Measurements from ENCODE around the gene OTX2.

Gene OTX2

DNA sequence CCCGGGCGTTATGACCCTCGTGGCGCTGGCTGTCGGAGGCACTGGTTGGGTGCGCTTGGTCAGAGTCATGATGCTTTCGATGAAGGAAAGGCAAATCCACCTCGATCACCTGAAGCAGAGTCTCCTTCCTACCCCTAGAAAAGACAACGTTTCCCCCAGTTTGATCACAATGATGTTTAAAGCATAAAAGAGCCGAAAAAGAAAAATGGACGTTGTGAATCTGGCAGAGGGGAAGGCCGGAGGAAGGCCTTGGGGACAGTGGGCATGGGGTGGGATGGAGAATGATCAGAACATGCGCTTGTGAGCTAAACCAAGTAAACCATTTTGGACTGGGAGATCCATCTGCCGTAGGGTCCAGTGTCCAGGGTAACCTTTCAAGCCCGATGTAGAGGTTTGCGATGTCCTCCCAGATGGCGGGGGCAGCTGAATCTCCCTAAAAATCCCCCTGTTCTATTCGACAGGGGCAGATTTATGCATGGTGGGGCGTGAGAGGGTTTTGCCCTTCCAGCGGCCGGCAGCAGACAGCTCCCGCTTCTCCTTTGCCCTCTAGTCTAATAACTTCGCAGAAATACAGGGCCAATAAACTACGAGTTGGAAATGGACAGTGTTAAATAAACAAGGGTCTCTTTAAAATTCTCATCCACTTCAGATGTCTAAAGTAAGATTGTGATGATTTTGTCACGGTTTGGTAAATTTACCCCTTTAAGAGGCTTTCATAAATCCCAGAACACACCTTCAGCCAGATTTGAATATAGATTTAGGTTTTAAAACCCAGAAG is 2.3 kb upstream of the OTX2 start:
- DNase-seq (ENCODE audit: extremely low read depth in 1 of 2, low read depth in 1 of 2): no peak

DNA sequence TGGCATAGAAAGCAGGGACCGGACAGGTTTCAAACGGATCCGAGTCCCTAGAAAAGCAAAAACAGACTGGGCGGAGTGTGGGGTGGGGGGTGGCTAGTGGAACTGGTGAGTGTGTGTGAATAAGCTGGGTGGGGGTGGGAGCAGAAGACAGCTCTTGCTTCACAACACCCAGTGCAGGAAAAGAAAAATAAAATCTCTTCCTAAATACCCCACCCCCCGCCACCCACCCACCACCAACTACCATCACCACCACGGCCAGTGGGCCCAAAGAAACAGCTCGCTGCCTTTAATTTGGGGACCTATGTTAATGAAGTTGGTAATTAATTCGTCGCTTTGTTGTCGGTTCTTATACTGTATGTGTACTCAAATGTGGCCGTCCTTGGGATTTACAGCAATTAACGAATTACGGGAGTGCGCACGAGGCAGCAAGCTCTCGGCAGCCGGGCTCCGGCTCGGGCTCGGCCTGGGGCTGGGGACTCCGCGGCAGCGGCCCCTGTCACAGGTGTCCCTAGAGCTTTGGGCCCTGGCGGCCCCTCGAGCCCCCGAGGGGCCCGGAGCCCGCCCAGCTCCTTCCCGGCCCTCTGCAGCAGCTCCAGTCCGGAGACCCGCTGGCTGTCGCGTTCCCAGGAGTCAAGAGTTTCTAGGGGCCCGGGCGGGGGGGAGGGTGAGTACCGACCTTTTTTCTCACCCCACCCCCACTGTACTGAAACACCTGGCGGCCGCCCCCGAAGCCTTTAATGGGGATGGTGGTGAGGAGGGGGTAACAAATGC is 1.5 kb upstream of the OTX2 start:
- no peak for DNase-seq (ENCODE audit: extremely low read depth in 1 of 2, low read depth in 1 of 2)

DNA sequence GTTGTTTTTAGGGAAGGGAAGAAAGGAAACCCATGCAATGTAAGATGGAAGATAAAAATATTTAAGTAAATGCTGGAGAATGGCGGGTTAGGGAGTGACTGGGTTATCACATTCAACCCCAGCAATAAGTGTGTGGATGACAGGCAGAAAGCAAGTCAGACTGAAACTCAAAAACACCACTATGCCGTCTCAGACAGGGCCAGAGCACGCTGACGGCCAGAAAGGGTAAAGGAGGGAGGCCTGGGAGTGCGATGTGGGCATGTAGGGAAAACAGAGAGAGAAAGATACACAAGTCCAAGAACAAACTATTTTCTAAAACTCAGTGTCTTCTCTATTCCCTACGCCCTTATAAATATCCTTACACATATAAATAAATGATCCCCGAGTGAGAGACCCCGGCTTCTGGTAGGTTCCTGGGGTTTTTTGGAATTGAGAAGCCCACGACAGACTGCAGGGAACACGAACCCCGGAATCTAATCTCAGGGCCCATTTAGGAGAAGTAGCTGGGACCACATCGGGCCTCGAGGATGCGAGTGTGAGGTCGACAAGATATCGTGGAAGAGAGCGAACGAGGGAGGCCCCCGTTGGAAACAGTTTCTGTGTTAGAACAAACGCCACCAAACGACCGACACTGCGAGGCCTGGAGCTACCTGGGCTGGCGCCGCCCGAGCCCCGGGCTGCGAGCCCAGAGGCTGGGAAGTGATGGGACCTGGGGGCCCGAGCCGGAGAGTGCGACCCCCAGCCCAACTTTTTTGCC is 735 bp upstream of the OTX2 start:
- DNase-seq (ENCODE audit: extremely low read depth in 1 of 2, low read depth in 1 of 2): no peak

DNA sequence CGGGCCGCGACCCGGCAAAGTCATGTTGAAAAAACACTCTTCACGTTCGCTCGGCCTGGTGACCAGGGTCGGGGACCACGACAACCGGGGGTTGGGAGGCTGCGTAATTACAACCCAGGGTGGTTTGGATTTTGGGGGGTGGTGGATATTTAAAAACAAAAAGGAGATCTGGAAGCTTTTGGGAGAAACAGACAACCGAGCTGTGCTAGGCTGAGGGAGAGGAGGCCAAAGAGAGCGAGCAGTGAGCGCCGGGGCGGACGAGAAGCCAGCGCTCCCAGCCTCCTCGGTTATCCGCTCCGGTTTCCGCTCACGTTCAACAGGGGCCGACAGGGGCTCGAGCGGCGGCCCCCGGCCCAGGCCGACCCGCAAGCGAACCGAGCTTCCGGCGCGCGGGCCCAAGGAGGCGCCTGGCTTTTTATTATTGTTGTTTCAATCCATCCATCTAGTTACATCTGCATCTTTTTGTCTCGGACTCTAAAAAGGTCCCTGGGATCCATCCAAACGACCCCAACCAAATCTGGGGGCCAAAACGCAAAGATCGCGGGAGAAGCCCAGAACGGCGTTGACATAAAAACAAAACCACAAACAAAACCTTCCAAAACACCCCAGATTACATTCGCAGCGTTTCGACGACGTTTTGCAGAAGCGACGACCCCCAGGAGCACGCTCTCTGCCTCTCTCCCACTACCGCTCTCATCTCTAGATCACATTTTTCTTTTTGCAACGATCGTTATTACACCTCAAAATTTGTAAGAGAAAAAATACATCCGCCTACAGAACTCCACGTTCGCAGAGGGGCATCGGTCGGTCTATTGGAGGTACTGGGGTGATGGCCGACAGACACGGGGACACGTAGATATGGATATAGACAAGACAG is 771 bp downstream of the OTX2 start:
- DNase-seq (ENCODE audit: extremely low read depth in 1 of 2, low read depth in 1 of 2): no peak

DNA sequence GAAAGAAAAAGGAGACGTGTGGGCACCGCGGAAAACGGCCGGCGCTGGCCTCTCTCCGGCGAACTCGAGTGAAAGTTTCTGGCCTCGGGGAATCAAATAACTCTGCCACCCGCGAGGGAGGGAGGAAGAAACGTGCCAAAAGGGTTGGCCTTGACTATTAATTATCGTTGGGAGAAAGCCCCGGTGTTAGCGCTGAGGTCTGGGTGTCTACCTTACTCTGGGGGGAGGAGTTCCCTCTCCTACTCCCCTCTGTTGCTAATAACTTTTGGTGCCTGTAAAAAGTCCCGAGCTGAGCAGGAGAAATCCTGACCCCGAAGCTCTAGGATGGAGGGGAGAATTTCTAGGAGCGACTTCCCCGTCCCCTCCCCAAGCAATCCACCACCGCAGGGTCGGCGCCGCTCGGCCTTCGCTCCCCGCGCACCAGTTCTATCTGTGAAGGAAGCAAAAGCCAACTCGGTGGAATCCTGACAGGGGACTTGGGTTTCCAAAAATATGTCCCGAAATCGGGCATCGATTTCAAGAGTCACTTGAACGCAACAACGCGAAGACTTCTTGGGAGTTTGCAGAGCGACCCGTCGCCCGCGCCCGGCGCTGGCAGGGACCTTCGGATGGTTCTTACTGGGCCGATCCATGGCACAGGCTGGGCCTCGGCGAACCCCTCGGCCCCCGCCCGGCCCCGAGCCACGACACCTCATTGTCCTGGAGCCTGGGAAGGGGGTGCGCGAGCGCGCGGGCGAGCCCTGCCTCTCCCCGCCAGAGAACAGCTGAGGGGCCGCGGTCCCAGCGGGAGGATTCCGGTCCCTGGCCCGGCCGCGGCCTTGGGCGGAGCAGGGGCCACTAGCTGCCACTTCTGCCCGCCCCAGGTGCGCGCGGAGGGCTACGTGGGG is 1.7 kb downstream of the OTX2 start:
- no peak for DNase-seq (ENCODE audit: extremely low read depth in 1 of 2, low read depth in 1 of 2)

DNA sequence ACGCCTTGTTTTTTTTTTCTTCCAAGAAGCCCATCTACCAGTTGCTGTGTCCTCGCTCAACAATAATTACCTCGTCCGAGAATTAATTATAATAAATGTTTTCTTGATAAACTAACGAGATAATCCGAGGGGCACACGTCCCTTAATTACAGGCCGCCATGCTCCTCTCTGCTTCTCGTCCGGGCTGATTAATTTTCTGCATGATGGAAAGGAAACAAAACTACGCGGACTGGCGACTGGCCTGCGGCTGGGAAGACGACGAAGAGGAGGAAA is 2.2 kb downstream of the OTX2 start:
- no peak for DNase-seq (ENCODE audit: extremely low read depth in 1 of 2, low read depth in 1 of 2)

DNA sequence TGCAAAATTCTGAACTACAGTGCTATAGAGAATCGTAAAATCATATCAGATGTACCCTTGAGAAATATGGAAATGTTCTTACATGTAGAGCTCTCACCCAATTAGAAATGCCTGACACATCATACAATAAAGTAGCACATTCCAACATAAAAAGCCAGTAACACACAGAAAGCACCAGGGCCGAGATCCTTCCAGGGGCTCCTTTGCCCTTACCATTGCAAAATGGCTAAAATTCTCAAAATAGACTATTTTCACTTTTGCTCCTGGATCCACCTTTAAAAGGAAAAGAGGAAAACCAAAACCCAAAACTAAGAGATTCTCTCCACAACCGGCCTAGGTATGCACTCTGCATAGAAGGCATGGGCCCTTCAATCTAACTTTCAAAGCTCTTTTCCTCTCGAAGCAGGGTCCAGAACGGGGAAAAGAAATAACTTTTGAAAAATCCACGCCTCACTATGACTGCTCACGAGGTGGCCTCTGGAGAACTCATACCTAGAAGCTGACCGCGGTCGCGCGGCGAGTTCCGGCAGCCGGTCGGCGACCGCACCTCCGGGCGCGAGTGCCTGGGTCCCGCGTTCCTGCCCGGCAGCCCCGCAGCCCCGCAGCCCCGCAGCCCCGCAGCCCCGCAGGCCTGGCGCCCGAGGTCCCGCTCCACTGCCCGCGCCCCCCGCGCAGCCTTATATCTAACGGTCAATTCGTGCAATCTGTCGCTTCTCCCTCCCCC is 2.7 kb downstream of the OTX2 start:
- no peak for DNase-seq (ENCODE audit: extremely low read depth in 1 of 2, low read depth in 1 of 2)

DNA sequence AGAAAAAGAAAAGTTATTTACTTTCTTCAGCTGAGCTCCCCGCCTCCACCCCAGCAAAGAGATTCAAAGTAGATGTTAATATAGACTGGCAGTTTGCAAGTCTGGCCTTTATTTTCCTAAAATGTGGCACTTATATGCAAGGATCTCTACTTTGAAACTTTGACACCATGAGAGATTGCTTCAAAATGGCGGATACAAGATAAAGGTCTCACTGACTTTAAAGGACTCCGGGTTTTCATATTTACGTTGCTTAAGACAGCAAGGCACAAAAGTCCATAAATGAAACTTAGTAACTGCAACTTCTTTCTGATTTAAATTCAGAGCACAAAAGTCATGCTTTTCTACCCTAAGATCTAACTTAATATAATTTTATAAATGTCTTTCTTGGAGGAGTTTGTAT is 3.5 kb downstream of the OTX2 start:
- no peak for DNase-seq (ENCODE audit: extremely low read depth in 1 of 2, low read depth in 1 of 2)

DNA sequence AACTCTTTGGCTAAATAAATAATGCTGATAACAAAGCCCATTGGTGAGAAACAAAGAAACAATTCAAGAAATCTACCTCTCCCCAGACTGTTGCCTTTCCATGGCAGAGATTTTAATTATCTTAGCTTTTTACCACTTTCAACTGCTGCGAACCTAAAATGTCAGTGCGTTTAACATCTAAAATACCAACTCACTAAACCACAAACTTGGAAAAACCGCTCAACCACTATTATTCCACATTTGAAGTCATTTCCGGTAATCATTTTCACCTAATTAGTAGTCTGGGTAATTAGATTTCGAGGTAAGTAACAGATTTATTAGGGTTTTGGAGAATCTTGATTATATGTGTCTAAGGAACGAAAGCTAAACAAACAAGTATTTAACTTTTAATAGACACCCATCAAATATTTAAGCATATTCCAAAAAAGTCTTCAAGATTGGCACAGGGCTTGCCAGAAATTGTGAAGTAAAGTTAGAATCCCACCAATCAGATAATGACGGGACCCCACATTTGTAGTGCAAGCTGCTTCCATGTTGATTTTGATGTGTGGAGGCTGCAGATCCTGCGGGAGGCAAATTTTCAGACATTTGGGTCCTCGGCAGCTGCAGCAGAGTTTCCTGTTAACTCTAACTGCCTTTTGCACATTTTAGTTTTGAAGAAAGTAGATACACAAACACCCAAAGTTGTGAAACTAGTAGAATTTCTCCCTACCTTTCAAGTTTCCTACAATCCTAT is 4.1 kb downstream of the OTX2 start:
- no peak for DNase-seq (ENCODE audit: extremely low read depth in 1 of 2, low read depth in 1 of 2)

DNA sequence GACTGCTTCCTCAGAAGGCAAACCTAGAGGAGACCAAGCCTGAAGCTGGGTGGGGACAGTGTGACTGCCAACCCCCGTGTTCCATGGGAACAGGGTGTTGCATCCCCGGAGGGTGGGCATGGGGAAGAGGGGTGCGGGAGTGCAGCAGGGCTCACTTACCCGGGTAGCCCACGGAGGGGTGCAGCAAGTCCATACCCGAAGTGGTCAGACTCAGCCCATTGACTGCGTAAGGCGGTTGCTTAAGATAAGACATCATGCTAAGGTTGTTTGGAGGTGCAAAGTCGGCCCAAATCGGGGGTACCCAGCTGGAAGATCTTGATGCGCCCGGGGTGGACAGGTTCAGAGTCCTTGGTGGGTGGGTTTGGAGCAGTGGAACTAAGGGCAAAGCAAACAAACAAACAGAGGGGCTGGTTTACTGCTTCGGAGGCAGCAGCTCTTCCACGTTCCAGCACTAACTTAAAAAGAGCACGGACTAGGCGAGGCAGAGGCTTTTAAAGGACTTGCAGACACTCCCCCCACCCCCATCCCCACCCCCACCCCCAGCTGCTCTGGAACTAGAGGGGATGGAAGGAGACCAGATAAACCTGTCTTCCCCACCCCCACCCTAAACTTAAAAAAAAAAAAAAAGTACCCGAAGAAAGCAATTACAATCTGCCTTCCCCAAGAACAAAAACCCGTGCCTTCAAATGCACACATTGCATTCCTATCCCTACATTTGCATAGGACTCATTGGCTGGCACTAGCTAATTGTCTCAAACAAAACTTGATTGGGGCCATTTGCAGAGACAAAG is 4.9 kb downstream of the OTX2 start:
- DNase-seq (ENCODE audit: extremely low read depth in 1 of 2, low read depth in 1 of 2): no peak

DNA sequence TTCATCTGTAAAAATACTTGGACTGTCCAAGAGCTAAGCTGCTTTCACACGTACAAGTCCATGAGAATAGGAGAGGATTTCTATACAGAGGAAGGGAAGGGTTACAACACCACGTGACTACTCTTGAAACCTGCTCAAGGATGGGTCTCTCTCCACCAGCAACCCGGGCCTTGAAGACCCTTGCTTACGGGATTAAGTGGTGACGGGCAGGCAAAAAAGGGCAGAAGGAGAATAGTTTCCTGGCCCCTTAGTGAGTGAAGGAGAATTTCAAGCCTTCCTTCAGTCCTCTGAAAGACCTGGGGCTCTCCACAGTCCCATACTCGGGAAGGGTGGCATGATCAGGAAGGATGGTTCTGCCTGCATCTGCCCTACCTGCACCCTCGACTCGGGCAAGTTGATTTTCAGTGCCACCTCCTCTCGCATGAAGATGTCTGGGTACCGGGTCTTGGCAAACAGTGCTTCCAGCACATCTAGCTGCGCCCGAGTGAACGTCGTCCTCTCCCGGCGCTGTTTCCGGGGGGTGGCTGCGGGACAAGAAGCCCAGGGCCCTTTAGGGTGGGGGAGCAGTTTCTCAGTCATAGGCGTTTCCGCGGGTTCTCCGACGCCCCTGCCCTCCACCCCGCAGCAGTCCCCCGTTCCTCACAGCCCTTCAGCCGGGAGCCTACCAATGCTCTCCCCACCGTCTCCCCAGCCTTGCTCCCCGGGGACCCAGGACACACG is 6.3 kb downstream of the OTX2 start:
- no peak for DNase-seq (ENCODE audit: extremely low read depth in 1 of 2, low read depth in 1 of 2)

DNA sequence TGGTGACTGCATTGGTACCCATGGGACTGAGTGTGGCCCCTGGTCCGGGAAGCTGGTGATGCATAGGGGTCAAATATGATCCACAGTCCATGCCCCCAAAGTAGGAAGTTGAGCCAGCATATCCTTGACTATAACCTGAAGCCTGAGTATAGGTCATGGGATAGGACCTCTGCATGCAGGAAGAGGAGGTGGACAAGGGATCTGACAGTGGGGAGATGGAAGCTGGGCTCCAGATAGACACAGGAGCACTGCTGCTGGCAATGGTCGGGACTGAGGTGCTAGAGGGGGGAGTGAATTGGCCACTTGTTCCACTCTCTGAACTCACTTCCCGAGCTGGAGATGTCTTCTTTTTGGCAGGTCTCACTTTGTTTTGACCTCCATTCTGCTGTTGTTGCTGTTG is 8.4 kb downstream of the OTX2 start:
- DNase-seq (ENCODE audit: extremely low read depth in 1 of 2, low read depth in 1 of 2): no peak

DNA sequence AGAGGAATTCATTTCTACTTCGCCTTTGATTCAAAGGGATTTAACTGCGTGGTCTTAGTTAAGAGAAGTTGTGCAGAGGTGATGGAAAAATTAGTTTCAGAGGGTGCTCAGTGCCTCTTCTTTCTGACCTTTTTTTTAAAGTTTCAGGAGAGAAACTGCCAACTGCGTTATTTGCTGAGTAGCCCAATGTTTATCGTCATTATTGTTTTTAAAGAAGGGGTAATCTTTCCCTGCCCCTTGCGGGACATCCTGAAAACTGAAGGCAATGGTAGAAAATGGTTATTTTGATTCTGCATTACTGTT is 11.0 kb downstream of the OTX2 start:
- no peak for DNase-seq (ENCODE audit: extremely low read depth in 1 of 2, low read depth in 1 of 2)

DNA sequence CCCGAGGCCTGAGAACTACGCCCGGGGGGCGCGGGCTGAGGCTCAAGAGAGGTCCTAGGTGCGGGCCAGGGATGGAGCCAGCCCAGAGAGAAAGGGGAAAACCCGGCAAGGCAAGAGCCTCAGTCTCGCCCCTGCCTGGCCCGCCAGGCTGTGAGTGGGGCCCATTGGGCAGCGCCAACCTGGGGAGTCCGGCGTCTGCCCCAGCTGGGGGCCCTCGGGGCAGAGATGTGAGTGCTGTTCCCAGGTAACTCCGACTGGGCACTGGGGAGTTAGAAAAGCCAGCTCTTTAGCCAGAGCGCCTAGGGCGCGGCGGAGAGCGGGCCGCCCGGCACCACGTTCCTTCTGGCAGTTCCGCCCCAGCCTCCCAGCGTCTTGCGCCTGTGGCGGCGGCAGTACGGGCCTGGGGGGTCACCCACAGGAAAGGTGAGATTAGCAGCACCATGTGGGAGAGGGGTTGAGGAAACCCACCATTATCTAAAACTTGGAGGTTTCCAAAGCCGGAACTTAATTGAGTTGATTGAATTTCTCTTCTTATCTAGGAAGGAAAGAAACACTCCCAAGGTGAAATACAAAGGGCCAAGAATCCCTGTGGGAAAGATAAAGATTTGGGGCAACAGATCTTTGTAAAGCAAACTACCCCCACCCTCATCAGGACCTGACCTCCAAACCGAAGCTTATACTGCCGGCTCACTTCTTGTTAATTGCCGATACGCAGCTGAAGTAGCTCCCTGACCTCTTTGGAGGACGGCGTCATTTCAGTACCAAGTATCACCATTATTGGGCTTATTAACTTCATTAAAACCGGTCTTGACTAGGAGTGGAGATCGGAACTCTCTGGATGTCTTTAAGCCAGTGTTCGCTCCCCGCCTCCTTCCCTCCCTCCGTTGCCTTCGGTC is 11.6 kb downstream of the OTX2 start:
- no peak for DNase-seq (ENCODE audit: extremely low read depth in 1 of 2, low read depth in 1 of 2)

DNA sequence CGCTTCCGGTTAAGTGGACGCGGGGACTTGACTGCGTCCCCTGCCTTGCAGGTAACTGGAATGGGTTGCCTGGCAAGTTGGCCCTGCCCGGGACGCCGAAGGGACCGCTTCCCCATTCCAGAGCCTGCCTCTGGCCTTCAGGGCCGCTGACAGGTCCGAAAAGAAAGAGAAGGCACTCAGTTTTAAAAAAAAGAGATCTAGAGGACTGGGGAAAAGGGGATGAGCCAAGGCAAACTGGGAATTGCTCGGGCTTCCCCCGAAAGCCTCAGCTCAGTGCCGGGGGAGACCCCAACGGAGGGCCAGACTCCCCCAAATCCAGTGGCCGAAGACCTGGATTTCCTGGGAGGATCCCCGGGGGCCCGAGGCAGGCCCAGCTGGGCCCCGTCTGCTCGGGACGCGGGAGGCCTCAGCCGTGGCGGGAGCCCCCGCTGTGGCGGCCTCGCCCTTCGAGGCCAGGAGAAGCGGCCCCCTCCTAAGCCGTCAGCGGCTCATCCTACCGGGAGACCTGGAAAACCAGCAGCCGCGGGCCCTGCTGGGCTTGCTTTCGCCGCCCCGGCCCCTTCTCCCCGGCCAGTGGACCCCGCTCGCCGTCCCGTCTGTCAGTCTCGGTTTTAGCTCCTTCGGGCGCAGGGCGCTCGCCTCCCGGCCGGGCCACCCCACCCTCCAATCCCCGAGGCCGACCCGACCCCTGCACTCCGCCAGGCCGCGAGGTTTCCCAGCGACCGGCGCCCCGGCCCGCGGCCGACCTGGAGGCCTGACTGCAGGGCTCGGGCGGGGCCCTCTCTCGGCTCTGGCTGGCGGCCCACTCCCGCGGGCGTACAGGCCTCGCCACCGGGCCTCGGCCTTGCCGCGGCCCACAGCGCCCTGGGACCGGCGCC is 12.5 kb downstream of the OTX2 start:
- no peak for DNase-seq (ENCODE audit: extremely low read depth in 1 of 2, low read depth in 1 of 2)

All from stimulated activated CD8-positive, alpha-beta memory T cell treated with anti-CD3 and anti-CD28 coated beads, Interleukin-7, amount 100 ng/mL, for 48 hours (primary cell).